NCI-H187 treated with DMSO at 0.1 percent for 48 hours (cell line): ENCODE measurements around the gene BLOC1S6.

ENCODE experiments used
- DNase-seq: peaks from one replicate; lab custom pipeline; 2025; lab: John Stamatoyannopoulos, UW

BLOC1S6 gene

GRCh38 chr15:45587095-45587862 lies at the start of gene BLOC1S6:
BLOC1S6 (plus strand) TSS chr15:45587379; CDS start chr15:45587444, 65 bp downstream.
- no peak for DNase-seq

- no peak for DNase-seq
These were observed 47.5 kb upstream of the BLOC1S6 start for GRCh38 chr15:45539680-45540079.

GRCh38 chr15:45540531-45540930 lies 46.6 kb upstream of the BLOC1S6 start:
- no peak for DNase-seq

GRCh38 chr15:45543051-45543450 lies 44.1 kb upstream of the BLOC1S6 start:
- no peak for DNase-seq

GRCh38 chr15:45544266-45545023 lies 42.7 kb upstream of the BLOC1S6 start:
- no peak for DNase-seq

GRCh38 chr15:45546789-45547188 lies 40.4 kb upstream of the BLOC1S6 start:
- no peak for DNase-seq

- DNase-seq: no peak
These were observed 38.2 kb upstream of the BLOC1S6 start for GRCh38 chr15:45548753-45549520.

- DNase-seq: no peak
These were observed 37.5 kb upstream of the BLOC1S6 start for GRCh38 chr15:45549541-45550220.

- DNase-seq: no peak
These were observed 36.7 kb upstream of the BLOC1S6 start for GRCh38 chr15:45550436-45550835.

- no peak for DNase-seq
These were observed 35.5 kb upstream of the BLOC1S6 start for GRCh38 chr15:45551676-45552075.

- DNase-seq: no peak
These were observed 31.1 kb upstream of the BLOC1S6 start for GRCh38 chr15:45555934-45556608.

- DNase-seq: no peak
These were observed 14.6 kb upstream of the BLOC1S6 start for GRCh38 chr15:45572617-45573016.

GRCh38 chr15:45573961-45574629 lies 13.1 kb upstream of the BLOC1S6 start:
- DNase-seq: no peak

- no peak for DNase-seq
These were observed 5.3 kb upstream of the BLOC1S6 start for GRCh38 chr15:45581919-45582318.

- no peak for DNase-seq
These were observed 3.2 kb upstream of the BLOC1S6 start for GRCh38 chr15:45583731-45584639.

GRCh38 chr15:45585069-45585791 lies 1.9 kb upstream of the BLOC1S6 start:
- no peak for DNase-seq

- DNase-seq: no peak
These were observed 1.1 kb upstream of the BLOC1S6 start for GRCh38 chr15:45586125-45586524.

- no peak for DNase-seq
These were observed 531 bp upstream of the BLOC1S6 start for GRCh38 chr15:45586601-45587094.

GRCh38 chr15:45587863-45588170 lies 638 bp downstream of the BLOC1S6 start:
- DNase-seq: no peak
